MM.1S (cell line): ENCODE measurements around the gene ZNHIT2.

ENCODE experiments used
- EZH2 ChIP-seq: fragments of 300-600 bp; sonication (generic); optimal IDR thresholded peaks from 2 replicates; pipeline ENCODE3; 2017; ENCODE audit warnings: low read depth, mild to moderate bottlenecking, antibody characterized with exemption, low read length, mixed read lengths
- TF ChIP-seq, protein P1 (sequence below): fragments of 300-600 bp; sonication (generic); IDR thresholded peaks from 2 replicates; pipeline ENCODE4 v1.5.1; 2016; ENCODE audit warnings: antibody characterized with exemption, low read length, mixed read lengths

DNA sequence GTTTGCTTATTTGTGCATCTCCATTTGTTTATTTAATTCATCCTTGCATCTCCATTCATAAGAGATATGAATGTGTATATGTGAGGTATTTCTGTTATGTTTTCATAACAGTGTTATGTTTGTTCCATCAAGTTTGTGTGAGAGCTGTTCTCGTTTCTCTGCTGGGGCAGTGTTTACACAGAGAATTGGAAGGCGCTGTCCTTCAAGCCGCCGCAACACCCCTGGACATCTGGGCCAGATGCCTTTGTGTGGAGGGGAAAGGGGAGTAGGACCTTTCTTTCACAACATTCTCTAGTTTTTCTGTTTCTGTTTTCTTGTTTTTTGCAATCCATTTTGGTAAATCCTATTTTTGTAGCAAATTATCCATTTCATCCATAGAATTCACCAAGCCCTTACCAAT lies 12.9 kb downstream of the ZNHIT2 start:
- TF ChIP-seq, protein P1, sequence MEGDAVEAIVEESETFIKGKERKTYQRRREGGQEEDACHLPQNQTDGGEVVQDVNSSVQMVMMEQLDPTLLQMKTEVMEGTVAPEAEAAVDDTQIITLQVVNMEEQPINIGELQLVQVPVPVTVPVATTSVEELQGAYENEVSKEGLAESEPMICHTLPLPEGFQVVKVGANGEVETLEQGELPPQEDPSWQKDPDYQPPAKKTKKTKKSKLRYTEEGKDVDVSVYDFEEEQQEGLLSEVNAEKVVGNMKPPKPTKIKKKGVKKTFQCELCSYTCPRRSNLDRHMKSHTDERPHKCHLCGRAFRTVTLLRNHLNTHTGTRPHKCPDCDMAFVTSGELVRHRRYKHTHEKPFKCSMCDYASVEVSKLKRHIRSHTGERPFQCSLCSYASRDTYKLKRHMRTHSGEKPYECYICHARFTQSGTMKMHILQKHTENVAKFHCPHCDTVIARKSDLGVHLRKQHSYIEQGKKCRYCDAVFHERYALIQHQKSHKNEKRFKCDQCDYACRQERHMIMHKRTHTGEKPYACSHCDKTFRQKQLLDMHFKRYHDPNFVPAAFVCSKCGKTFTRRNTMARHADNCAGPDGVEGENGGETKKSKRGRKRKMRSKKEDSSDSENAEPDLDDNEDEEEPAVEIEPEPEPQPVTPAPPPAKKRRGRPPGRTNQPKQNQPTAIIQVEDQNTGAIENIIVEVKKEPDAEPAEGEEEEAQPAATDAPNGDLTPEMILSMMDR: no peak
- no peak for TF ChIP-seq EZH2
